HCT116 (cell line): ENCODE data around the gene IL17C. TPM values are rescaled to one million over a fixed set of nuclear protein-coding genes. Genes with fewer than 3 reads are reported as not detected.

ENCODE experiments used
- ATAC-seq: fragments of 200-7000 bp; cut with Tn5 transposase; 2 replicates; pipeline ENCODE4 v1.9.1; 2020; ENCODE audit warnings: mild to moderate bottlenecking, moderate library complexity
- BruUV-seq: library from RNA; stranded (reverse); fragments of 400-500 nt; replicated peaks from 2 replicates; lab custom pipeline; 2021; lab: Mats Ljungman, UMichigan
- CTCF ChIA-PET: fragments of 300-600 bp; sonication (Branson Sonifier 250); formaldehyde crosslinking; loops from one replicate; lab custom pipeline; 2021; ENCODE audit warnings: antibody characterized with exemption; lab: Charles Lee
- POLR2A ChIA-PET: fragments of 300-600, 350-600 bp; sonication (Branson Sonifier 250); formaldehyde crosslinking; loops from one replicate; lab custom pipeline; 2021; ENCODE audit warnings: antibody characterized with exemption; lab: Charles Lee
- RAD21 ChIA-PET, 2 experiments: fragments of 300-600 bp; sonication (Branson Sonifier 250); formaldehyde crosslinking; loops; one replicate each; lab custom pipeline; 2023; ENCODE audit warnings: low total read pairs in 2 of 2; ENCODE audit not compliant: uncharacterized antibody in 2 of 2, unreplicated experiment in 2 of 2, low non-redundant PET in 1 of 2; lab: Charles Lee
- DNase-seq: peaks from one replicate; pipeline ENCODE4 v3.0.0-alpha.2; 2010; ENCODE audit warnings: low read depth, low spot score
- H2AFZ ChIP-seq: fragments of 200-600 bp; shearing (Covaris generic), sonication (generic); 2 replicates; pipeline ENCODE4 v1.6.1; 2017; ENCODE audit warnings: low read depth, mixed run types, mixed read lengths, antibody characterized with exemption, low read length; ENCODE audit not compliant: poor library complexity, severe bottlenecking
- H3K27ac ChIP-seq: 2 replicates; pipeline ENCODE4 v1.5.1; 2012; ENCODE audit warnings: low read depth, low read length
- H3K27me3 ChIP-seq: fragments of 200-600 bp; sonication (generic); 2 replicates; pipeline ENCODE4 v1.6.1; 2016; ENCODE audit warnings: mixed run types, low read length, mixed read lengths; ENCODE audit not compliant: insufficient read depth
- H3K36me3 ChIP-seq, 2 experiments: fragments of 200-500 bp in 1 of 2; fragments of 200-600 bp in 1 of 2; sonication (Bioruptor generic) in 1 of 2; sonication (generic) in 1 of 2; 2 replicates each; pipeline versions ENCODE4 v1.5.1 to v1.6.1; 2014 to 2016; ENCODE audit warnings: low read length in 2 of 2, inconsistent platforms in 1 of 2, mixed read lengths in 1 of 2, mixed run types in 1 of 2; ENCODE audit not compliant: insufficient read depth in 2 of 2, control insufficient read depth in 1 of 2
- H3K4me1 ChIP-seq, 2 experiments: fragments of 200-600 bp in 1 of 2; sonication (generic) in 1 of 2; 2 replicates each; pipeline versions ENCODE4 v1.5.1 to v1.6.1; 2012 to 2017; ENCODE audit warnings: low read length in 2 of 2, inconsistent platforms in 1 of 2, mild to moderate bottlenecking in 1 of 2, mixed read lengths in 1 of 2, mixed run types in 1 of 2, moderate library complexity in 1 of 2; ENCODE audit not compliant: insufficient read depth in 2 of 2, control insufficient read depth in 1 of 2
- H3K4me2 ChIP-seq: fragments of 200-600 bp; sonication (generic); 2 replicates; pipeline ENCODE4 v1.6.1; 2017; ENCODE audit warnings: mixed run types, low read length, mixed read lengths
- H3K4me3 ChIP-seq, 2 experiments: fragments of 200-600 bp in 1 of 2; sonication (generic) in 1 of 2; replicated peaks in 1 of 2; 2 replicates each; pipeline ENCODE4 v1.5.1; 2011 to 2016; ENCODE audit warnings: low read length in 2 of 2, control low read depth in 1 of 2, low read depth in 1 of 2, mild to moderate bottlenecking in 1 of 2, mixed read lengths in 1 of 2, mixed run types in 1 of 2
- H3K79me2 ChIP-seq: fragments of 200-600 bp; sonication (generic); 2 replicates; pipeline ENCODE4 v1.6.1; 2017; ENCODE audit warnings: mild to moderate bottlenecking, mixed run types, low read length, moderate library complexity, mixed read lengths; ENCODE audit not compliant: insufficient read depth
- H3K9ac ChIP-seq: fragments of 200-600 bp; sonication (generic); 2 replicates; pipeline ENCODE4 v1.6.1; 2016; ENCODE audit warnings: low read length, mixed read lengths
- H3K9me2 ChIP-seq: fragments of 200-600 bp; sonication (generic), shearing (Covaris generic); 2 replicates; pipeline ENCODE4 v1.6.1; 2017; ENCODE audit warnings: mixed run types, mild to moderate bottlenecking, moderate library complexity; ENCODE audit not compliant: insufficient read depth
- H3K9me3 ChIP-seq, 2 experiments: fragments of 200-500 bp in 1 of 2; fragments of 200-600 bp in 1 of 2; sonication (Bioruptor generic) in 1 of 2; sonication (generic) in 1 of 2; 2 replicates each; pipeline ENCODE4 v1.6.1; 2014 to 2017; ENCODE audit warnings: low read length in 2 of 2, mixed read lengths in 2 of 2, inconsistent platforms in 1 of 2, low read depth in 1 of 2, mild to moderate bottlenecking in 1 of 2, mixed run types in 1 of 2, moderate library complexity in 1 of 2; ENCODE audit not compliant: control insufficient read depth in 1 of 2, insufficient read depth in 1 of 2
- H4K20me1 ChIP-seq: fragments of 200-600 bp; sonication (generic), shearing (Covaris generic); 2 replicates; pipeline ENCODE4 v1.6.1; 2017; ENCODE audit warnings: mixed run types, mild to moderate bottlenecking, moderate library complexity; ENCODE audit not compliant: insufficient read depth
- ELF1 ChIP-seq: IDR thresholded peaks from 2 replicates; pipeline ENCODE4 v1.6.1; 2012; ENCODE audit warnings: low read depth, borderline replicate concordance
- EZH2phosphoT487 ChIP-seq: fragments of 200-600 bp; IDR thresholded peaks from 2 replicates; pipeline ENCODE4 v1.6.1; 2018; ENCODE audit warnings: antibody characterized with exemption, borderline replicate concordance
- POLR2A ChIP-seq: IDR thresholded peaks from 2 replicates; pipeline ENCODE4 v1.7.0; 2011; ENCODE audit warnings: borderline replicate concordance; ENCODE audit not compliant: insufficient read depth, insufficient read length; ENCODE audit errors: extremely low read depth
- ZNF274 ChIP-seq: fragments of 200-500 bp; sonication (Bioruptor generic); IDR thresholded peaks from 2 replicates; pipeline ENCODE4 v1.6.1; 2014; ENCODE audit warnings: mild to moderate bottlenecking, low read depth, low read length, inconsistent platforms
- intact Hi-C: fragments of 100-400 bp; cut with micrococcal nuclease; formaldehyde crosslinking; loops from 2 replicates; pipeline ENCODE4 v1.10.0; 2022
- total RNA-seq: library from RNA; stranded (reverse); gene quantifications from one replicate; pipeline ENCODE4 v1.2.1, GENCODE V29; 2021; ENCODE audit not compliant: unreplicated experiment
- TF ChIP-seq, protein P1 (sequence below): IDR thresholded peaks from 2 replicates; pipeline ENCODE4 v1.6.1; 2012
- TF ChIP-seq, protein P2 (sequence below): IDR thresholded peaks from 2 replicates; pipeline ENCODE4 v1.6.1; 2012; ENCODE audit warnings: low read depth

IL17C gene
- total RNA-seq, 1 experiment from 2014 or later: not detected

DNA sequence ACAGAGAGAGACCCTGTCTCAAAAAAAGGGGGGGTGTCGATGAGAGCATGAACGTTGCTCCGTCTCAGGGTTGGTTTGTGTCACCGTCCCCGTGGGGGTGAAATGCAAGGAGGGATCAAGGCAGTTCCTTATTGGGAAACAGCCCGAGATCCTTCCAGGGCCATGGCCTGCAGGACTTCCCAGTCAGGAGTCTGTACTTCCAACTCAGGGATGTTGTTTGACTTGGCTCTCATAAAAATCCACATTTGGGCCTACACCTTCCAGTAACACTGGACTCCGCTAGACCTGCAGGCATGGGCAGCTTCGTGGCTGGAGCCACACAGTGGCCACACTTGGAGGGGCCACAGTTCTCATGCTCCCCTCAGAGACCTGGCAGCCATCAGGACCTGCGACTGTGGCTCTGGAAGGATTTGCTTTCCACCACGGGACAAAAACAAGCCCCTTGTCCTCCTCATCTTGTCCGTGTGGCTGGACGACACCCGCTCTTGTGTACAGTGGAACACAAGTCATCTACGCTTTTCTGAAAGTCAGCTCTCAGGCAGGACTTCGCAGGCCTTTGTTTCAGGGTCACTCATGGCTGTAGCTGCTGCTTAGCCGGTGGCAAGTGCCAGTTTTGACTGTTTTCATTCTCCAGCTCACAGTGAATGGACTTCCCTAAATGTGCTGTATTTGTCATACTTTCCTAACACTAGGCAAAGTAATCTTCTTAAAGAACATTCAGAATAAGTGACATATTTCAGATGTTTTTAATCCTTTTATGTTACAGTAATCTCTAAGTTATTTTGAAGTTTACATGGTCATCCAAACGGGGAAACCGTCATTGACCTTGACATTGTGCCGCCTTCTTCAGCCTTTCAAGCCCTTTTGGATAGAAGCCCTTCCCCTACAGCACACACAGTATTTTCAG is 24.2 kb upstream of the IL17C start:
- H3K4me1 ChIP-seq: no peaks in the 10 kb centered on the region
- no peak overlapping the region for H3K9ac ChIP-seq
- RAD21 ChIA-PET: no interaction called here
- H4K20me1 ChIP-seq: peaks cover 9% of the 10 kb centered on the region; the same call in 1 of the 2 replicates
- TF ChIP-seq POLR2A: no peak
- TF ChIP-seq EZH2phosphoT487: no peak
- TF ChIP-seq ELF1: no peak
- TF ChIP-seq, protein P1, sequence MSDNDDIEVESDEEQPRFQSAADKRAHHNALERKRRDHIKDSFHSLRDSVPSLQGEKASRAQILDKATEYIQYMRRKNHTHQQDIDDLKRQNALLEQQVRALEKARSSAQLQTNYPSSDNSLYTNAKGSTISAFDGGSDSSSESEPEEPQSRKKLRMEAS: no peak
- TF ChIP-seq, protein P2, sequence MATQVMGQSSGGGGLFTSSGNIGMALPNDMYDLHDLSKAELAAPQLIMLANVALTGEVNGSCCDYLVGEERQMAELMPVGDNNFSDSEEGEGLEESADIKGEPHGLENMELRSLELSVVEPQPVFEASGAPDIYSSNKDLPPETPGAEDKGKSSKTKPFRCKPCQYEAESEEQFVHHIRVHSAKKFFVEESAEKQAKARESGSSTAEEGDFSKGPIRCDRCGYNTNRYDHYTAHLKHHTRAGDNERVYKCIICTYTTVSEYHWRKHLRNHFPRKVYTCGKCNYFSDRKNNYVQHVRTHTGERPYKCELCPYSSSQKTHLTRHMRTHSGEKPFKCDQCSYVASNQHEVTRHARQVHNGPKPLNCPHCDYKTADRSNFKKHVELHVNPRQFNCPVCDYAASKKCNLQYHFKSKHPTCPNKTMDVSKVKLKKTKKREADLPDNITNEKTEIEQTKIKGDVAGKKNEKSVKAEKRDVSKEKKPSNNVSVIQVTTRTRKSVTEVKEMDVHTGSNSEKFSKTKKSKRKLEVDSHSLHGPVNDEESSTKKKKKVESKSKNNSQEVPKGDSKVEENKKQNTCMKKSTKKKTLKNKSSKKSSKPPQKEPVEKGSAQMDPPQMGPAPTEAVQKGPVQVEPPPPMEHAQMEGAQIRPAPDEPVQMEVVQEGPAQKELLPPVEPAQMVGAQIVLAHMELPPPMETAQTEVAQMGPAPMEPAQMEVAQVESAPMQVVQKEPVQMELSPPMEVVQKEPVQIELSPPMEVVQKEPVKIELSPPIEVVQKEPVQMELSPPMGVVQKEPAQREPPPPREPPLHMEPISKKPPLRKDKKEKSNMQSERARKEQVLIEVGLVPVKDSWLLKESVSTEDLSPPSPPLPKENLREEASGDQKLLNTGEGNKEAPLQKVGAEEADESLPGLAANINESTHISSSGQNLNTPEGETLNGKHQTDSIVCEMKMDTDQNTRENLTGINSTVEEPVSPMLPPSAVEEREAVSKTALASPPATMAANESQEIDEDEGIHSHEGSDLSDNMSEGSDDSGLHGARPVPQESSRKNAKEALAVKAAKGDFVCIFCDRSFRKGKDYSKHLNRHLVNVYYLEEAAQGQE: no peak
- no peak for TF ChIP-seq ZNF274
- TF ChIP-seq, all 23 proteins: peak for 0
- ChIA-PET POLR2A (no interaction called here), CTCF (no interaction called here)
- H3K36me3 ChIP-seq: peaks cover 20 to 45% of the 10 kb centered on the region in 2 experiments; a peak in 3 of 4 replicates
- no peaks in the 10 kb centered on the region for H3K9me2 ChIP-seq
- intact Hi-C loops: no loop called here
- no peak overlapping the region for H3K4me2 ChIP-seq
- no TSS peak for BruUV-seq
- H3K79me2 ChIP-seq: peaks cover 85% of the 10 kb centered on the region
- ATAC-seq (no peak), DNase-seq (no peak)
- no peaks in the 10 kb centered on the region for H3K9me3 ChIP-seq
- H3K27me3 ChIP-seq: no peaks in the 10 kb centered on the region
- H3K4me3 ChIP-seq: no peak overlapping the region
- H2AFZ ChIP-seq: no peak overlapping the region
- no peak overlapping the region for H3K27ac ChIP-seq
